ENCODE measurements around the gene PIGN.

- TF ChIP-seq HDGF (IDR thresholded peaks at IDR 0.05; ENCODE audit: borderline replicate concordance) (no peak), TARDBP (IDR thresholded peaks at IDR 0.05) (no peak), ELF4 (IDR thresholded peaks at IDR 0.05) (no peak), FOXM1 (IDR thresholded peaks at IDR 0.05; ENCODE audit: borderline replicate concordance) (no peak), LEF1 (IDR thresholded peaks at IDR 0.05; ENCODE audit: borderline replicate concordance) (no peak), CTBP1 (IDR thresholded peaks at IDR 0.05; ENCODE audit: borderline replicate concordance) (no peak)
Observed at GRCh38 chr18:62009521-62009920, 177.3 kb downstream of the PIGN start.
